ENCODE measurements around the gene BATF3.
A peak's percentile ranks its signal among the peaks of the same experiment; 100 is the strongest.
"Not testable (repeated sequence)": the region's sequence is repeated elsewhere in the genome, so short reads cannot be mapped to it uniquely, and the experiment has no call there.

BATF3 gene

DNA sequence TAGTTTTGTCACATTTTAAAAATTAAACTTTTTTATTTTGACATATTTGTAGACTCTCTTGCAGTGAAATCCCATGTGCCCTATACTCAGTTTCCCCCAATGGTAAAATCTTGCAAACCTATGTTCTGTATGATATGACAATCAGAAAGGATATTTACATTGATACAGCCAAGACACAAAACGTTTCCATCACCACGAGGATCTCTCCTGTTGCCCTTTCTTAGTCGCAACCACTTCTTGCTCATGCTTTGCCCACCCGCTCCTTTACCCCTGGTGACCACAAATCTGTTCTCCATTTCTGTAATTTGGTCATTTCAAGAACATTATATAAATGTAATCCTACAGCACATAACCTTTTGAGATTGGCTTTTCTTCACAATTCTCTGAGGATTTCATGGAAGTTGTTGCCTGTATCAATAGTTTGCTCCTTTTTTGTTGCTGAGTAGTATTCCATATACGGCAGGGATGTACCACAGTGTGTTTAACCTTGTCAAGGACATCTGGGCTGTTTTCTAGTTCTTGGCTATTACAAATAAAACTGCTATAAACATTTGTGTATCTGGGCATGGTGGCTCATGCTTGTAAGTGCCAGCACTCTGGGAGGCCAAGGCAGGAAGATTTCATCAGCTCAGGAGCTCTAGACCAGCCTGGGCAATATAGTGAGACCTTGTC lies 14.0 kb upstream of the BATF3 start:
- DNase-seq (ENCODE audit: extremely low spot score) = no peak
- CTCF ChIA-PET = no interaction called here
- TF ChIP-seq LEF1 (IDR thresholded peaks at IDR 0.05; ENCODE audit: borderline replicate concordance) (no peak), ZNF384 (IDR thresholded peaks at IDR 0.05) (no peak), TARDBP (IDR thresholded peaks at IDR 0.05) (no peak), FOXK2 (IDR thresholded peaks at IDR 0.05) (no peak), HDGF (IDR thresholded peaks at IDR 0.05; ENCODE audit: borderline replicate concordance) (no peak), ARNT (IDR thresholded peaks at IDR 0.05) (no peak), SP1 (IDR thresholded peaks at IDR 0.05) (no peak)
- POLR2A ChIA-PET = no interaction called here

DNA sequence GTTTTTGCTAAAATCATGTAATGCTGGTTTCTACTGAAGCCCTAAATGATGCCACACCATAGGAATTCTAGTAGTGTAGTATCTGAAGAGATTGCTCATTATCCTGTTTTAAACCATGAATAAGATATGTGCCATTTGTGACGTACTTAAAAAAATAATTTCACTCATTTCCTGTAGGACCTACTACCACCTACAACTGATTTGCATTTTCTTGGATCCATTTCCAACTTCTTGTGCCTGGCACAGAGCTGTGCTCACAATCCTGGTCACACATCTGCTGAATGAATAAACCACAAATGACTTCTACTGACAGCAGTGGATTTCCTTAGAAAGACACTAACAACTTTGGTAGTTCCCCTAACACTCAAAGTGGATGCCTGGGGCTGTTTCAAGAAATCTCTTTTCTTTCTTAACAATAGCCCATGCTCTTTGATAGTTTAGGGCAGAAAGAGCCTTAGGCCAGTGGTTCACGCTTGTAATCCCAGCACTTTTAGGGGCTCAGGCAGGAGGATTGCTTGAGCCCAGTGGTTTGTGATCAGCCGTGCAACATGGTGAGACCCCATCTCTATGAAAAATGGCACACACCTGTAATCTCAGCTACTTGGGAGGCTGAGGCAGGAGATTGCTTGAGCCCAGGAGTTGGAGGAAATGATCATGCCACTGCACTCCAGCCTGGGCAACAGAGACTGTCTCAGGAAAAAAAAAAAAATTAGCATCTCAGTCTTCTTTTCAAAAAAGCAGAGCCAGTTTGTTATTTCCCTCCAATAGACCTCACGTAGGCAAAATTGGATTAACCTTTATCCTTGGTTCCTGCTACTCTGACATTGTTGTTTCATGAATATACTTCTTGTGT lies 13.0 kb upstream of the BATF3 start:
- POLR2A ChIA-PET = no interaction called here
- CTCF ChIA-PET = no interaction called here
- DNase-seq (ENCODE audit: extremely low spot score) = no peak
- TF ChIP-seq ARNT (IDR thresholded peaks at IDR 0.05) (no peak), FOXM1 (IDR thresholded peaks at IDR 0.05; ENCODE audit: borderline replicate concordance) (no peak), BHLHE40 (IDR thresholded peaks at IDR 0.05; ENCODE audit: borderline replicate concordance) (no peak), SUZ12 (IDR thresholded peaks at IDR 0.05) (no peak), SP1 (IDR thresholded peaks at IDR 0.05) (no peak), HDGF (IDR thresholded peaks at IDR 0.05; ENCODE audit: borderline replicate concordance) (no peak), NFRKB (IDR thresholded peaks at IDR 0.05) (no peak), CTBP1 (IDR thresholded peaks at IDR 0.05; ENCODE audit: borderline replicate concordance) (no peak), L3MBTL2 (conservative IDR thresholded peaks at IDR 0.05) (no peak), ELF4 (IDR thresholded peaks at IDR 0.05) (no peak), FOXK2 (IDR thresholded peaks at IDR 0.05) (no peak), ZNF384 (IDR thresholded peaks at IDR 0.05) (no peak), TARDBP (IDR thresholded peaks at IDR 0.05) (no peak), LEF1 (IDR thresholded peaks at IDR 0.05; ENCODE audit: borderline replicate concordance) (no peak), FOXA1 (IDR thresholded peaks at IDR 0.05) (no peak)
- TF ChIP-seq, protein P1, sequence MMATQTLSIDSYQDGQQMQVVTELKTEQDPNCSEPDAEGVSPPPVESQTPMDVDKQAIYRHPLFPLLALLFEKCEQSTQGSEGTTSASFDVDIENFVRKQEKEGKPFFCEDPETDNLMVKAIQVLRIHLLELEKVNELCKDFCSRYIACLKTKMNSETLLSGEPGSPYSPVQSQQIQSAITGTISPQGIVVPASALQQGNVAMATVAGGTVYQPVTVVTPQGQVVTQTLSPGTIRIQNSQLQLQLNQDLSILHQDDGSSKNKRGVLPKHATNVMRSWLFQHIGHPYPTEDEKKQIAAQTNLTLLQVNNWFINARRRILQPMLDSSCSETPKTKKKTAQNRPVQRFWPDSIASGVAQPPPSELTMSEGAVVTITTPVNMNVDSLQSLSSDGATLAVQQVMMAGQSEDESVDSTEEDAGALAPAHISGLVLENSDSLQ (IDR thresholded peaks at IDR 0.05) = no peak

DNA sequence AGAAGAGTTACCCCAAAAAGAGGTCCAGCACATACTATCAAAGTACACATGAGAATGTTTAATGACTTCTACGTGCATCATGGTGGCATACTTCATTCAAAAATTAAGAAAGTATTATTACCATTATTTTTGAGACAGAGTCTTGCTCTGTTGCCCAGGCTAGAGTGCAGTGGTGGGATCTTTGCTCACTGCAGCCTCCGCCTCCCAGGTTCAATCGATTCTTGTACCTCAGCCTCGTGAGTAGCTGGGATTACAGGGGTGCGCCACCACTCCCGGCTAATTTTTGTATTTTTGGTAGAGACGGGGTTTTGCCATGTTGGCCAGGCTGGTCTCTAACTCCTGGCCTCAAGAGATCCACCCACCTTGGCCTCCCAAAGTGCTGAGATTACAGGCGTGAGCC lies 12.3 kb upstream of the BATF3 start:
- CTCF ChIA-PET; POLR2A ChIA-PET; DNase-seq (ENCODE audit: extremely low spot score): not testable (repeated sequence)

DNA sequence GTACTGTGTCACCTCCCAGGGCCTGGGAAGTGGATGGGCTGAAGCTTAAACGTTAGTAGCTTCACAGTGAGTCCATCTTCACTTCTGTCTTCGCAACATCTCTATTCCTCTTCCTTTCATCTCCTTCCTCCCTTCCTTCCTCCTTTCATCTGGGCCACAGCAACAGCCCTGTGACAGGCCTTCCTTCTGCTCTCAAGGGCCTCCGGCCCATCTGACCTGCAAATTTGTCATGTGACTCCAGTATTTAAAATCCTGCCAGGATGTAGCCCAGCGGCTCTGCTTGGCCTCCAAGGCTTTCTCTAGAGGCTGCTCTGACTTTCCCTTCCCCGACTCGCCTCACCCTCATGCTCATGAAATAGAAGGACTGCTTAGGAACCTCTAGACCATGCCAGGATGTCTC lies 10.9 kb upstream of the BATF3 start:
- no peak for DNase-seq (ENCODE audit: extremely low spot score)
- POLR2A ChIA-PET = no interaction called here
- TF ChIP-seq, protein P1 (IDR thresholded peaks at IDR 0.05) = no peak
- TF ChIP-seq SP1 (IDR thresholded peaks at IDR 0.05) = no peak
- TF ChIP-seq ELF4 (IDR thresholded peaks at IDR 0.05) = no peak
- no peak for TF ChIP-seq FOXM1 (IDR thresholded peaks at IDR 0.05; ENCODE audit: borderline replicate concordance)
- no peak for TF ChIP-seq FOXA1 (IDR thresholded peaks at IDR 0.05)
- no peak for TF ChIP-seq BHLHE40 (IDR thresholded peaks at IDR 0.05; ENCODE audit: borderline replicate concordance)
- CTCF ChIA-PET = no interaction called here

DNA sequence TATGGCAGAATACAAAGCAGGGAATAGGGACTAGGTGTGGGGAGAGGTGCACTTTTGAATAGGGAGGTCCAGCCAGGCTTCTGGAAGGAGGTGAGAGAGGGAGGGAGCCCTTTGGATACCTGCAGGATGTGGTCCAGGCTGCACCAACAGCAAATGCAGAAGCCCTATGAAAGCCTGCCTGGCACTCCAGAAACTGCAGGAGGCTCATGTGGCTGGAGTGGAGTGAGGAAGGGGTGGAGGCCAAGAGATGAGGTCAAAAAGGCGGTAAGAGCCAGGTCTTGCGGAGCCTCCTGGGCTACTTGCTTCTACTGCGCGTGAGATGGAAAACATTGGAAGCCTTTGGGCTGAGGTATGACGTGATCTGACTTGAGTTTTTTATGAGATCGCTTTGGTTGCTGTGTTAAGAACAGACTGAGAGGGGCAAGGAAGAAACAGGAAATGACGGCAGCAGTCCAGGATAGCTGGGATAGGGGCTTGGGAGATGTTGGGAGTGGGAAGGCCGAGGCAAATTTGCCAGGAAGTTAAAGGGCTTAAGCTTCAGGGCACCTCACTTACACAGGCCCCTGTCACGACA lies 4.4 kb upstream of the BATF3 start:
- ChIA-PET POLR2A (interaction anchor here (1.2 kb wide), 1 partner anchor 94 kb away, joined by 3 read pairs; no protein-coding TSS in a partner anchor), CTCF (interaction anchor here (0.9 to 1.1 kb wide), 2 partner anchors 17 to 39 kb away, joined by 3 read pairs; no protein-coding TSS in a partner anchor)
- no peak for TF ChIP-seq SP1 (IDR thresholded peaks at IDR 0.05)
- no peak for TF ChIP-seq FOXM1 (IDR thresholded peaks at IDR 0.05; ENCODE audit: borderline replicate concordance)
- no peak for TF ChIP-seq BHLHE40 (IDR thresholded peaks at IDR 0.05; ENCODE audit: borderline replicate concordance)
- TF ChIP-seq HDGF (IDR thresholded peaks at IDR 0.05; ENCODE audit: borderline replicate concordance) = no peak
- no peak for TF ChIP-seq ELF4 (IDR thresholded peaks at IDR 0.05)
- TF ChIP-seq L3MBTL2 (conservative IDR thresholded peaks at IDR 0.05) = peak; percentile 48
- peak; percentile 8 for DNase-seq (ENCODE audit: extremely low spot score)

DNA sequence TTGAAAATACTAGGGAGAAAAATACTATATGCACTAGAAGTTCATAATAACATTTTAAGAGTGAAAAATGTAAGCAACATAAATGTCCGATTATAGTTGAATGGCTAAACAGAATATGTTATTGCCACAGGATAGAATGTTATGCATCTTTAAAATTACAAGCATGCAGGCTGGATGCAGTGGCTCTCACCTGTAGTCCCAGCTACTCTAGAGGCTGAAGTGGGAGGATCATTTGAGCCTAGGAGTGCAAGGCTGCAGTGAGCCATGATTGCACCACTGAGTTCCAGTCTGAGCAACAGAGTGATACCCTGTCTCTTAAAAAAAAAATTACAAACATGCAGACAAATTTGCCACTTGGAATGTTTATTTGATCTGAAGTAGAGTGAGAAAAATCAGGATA lies 3.0 kb upstream of the BATF3 start:
- no peak for DNase-seq (ENCODE audit: extremely low spot score)
- ChIA-PET POLR2A (no interaction called here), CTCF (no interaction called here)
- TF ChIP-seq, protein P1 (IDR thresholded peaks at IDR 0.05) = no peak
- TF ChIP-seq SP1 (IDR thresholded peaks at IDR 0.05) (no peak), FOXA1 (IDR thresholded peaks at IDR 0.05) (no peak), SUZ12 (IDR thresholded peaks at IDR 0.05) (no peak), L3MBTL2 (conservative IDR thresholded peaks at IDR 0.05) (no peak), ARNT (IDR thresholded peaks at IDR 0.05) (no peak), FOXK2 (IDR thresholded peaks at IDR 0.05) (no peak), HDGF (IDR thresholded peaks at IDR 0.05; ENCODE audit: borderline replicate concordance) (no peak), BHLHE40 (IDR thresholded peaks at IDR 0.05; ENCODE audit: borderline replicate concordance) (no peak), ELF4 (IDR thresholded peaks at IDR 0.05) (no peak), LEF1 (IDR thresholded peaks at IDR 0.05; ENCODE audit: borderline replicate concordance) (no peak), TARDBP (IDR thresholded peaks at IDR 0.05) (no peak), NFRKB (IDR thresholded peaks at IDR 0.05) (no peak), CTBP1 (IDR thresholded peaks at IDR 0.05; ENCODE audit: borderline replicate concordance) (no peak), ZNF384 (IDR thresholded peaks at IDR 0.05) (no peak), FOXM1 (IDR thresholded peaks at IDR 0.05; ENCODE audit: borderline replicate concordance) (no peak)

Measured in HEK293T (cell line).